ENCODE measurements around the gene RNF167.
A peak's percentile ranks its signal among the peaks of the same experiment; 100 is the strongest.

RNF167 gene

DNA sequence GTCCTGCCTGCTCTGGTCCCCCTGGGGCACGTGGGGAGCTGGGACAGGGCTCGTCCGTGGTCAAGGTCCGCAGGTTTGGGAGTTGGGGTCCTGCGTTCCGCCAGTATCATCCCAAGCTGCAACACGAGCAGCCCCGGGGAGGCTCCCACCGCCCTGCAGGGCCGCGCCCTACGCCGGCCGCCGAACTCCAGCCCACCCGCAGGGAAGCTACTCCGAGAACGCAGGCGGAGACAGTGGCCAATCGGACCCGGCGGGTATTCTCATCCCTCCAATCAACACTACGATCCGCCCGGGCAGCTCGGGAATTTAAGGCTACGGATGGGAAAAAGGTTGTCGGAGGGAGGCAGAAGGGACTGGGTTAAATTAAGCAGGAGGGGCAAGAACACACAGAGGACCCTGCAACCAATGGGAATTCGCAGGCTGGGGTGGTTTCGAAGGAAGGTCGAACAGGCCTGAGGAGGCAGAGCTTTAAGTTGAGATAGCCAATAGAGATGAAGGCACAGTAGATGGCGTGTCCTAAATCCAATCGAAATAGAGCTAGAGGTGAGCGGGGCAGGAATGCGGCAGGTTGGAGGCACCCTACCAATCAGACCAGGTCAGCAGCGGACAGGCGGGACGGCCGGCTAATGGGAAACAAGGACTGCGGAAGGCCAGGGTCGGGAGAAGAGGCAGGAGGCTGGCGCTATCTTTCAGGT, 26.9 kb downstream of the RNF167 start:
- peak; percentile 100 for DNase-seq (ENCODE audit: low read depth, low spot score)
- in situ Hi-C loops (cut with HindIII; ENCODE audit: low sequenced_read_pairs): no loop called here
- TF ChIP-seq, protein P1, sequence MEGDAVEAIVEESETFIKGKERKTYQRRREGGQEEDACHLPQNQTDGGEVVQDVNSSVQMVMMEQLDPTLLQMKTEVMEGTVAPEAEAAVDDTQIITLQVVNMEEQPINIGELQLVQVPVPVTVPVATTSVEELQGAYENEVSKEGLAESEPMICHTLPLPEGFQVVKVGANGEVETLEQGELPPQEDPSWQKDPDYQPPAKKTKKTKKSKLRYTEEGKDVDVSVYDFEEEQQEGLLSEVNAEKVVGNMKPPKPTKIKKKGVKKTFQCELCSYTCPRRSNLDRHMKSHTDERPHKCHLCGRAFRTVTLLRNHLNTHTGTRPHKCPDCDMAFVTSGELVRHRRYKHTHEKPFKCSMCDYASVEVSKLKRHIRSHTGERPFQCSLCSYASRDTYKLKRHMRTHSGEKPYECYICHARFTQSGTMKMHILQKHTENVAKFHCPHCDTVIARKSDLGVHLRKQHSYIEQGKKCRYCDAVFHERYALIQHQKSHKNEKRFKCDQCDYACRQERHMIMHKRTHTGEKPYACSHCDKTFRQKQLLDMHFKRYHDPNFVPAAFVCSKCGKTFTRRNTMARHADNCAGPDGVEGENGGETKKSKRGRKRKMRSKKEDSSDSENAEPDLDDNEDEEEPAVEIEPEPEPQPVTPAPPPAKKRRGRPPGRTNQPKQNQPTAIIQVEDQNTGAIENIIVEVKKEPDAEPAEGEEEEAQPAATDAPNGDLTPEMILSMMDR (IDR thresholded peaks at IDR 0.05; ENCODE audit: low read depth, low read length): no peak
- peak overlapping the region; percentile 65 for H3K4me3 ChIP-seq (ENCODE audit: low read depth, low read length)

DNA sequence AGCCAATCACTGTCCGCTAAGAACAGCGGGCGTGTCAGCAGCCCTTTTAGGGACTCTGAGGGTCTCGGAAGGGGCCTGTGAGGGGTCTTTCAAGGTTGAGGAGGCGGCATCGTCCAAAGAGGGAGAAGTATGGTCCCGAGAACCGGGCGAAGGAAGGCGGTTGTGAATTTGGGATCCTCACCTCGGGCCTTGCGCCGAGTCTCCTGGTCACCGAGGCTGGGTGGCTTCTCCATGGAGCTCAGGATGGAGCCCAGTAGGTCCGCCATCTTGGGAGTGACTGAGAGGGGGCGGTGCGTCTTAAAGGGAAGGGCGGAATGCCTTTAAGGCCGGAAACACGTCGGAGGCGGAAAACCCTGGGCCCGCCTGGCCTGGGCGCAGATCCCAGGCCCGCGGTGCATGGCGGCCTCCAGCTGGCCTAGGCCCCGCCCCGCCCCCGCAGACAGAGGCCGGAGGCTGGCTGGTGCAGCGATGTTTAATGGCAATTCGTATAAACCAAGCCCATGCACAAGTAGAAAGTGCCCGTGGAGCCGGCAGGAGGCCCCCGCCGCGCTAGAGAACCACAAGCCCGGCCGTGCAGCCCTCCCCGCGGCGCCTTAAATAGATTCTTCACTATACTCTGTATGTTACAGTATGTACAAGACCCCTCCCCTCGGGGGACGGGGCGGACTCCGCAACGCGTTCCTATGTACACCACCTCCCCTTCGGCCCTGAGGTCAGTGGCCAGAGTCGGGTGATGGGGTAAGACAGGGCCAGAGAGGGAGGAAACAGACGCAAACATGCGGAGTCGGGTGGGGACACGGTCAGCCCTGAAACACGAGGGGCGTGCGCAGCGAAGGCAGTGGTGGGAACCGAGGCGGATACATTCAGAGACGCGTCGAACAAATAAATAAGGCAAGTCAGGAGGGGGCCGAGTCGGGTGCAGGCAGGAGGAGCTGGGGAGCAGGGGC, 27.7 kb downstream of the RNF167 start, which contains the start of gene SPAG7:
TSS of gene SPAG7 (minus strand) at position 279 of the 947 bp plus-strand sequence. CDS start at position 266, 13 bp downstream.
- TF ChIP-seq, protein P1 (IDR thresholded peaks at IDR 0.05; ENCODE audit: low read depth, low read length): no peak
- in situ Hi-C loops (cut with HindIII; ENCODE audit: low sequenced_read_pairs): no loop called here
- H3K4me3 ChIP-seq (ENCODE audit: low read depth, low read length): peak within 1 kb of the TSS; percentile 65
- DNase-seq (ENCODE audit: low read depth, low spot score): peak; percentile 99

DNA sequence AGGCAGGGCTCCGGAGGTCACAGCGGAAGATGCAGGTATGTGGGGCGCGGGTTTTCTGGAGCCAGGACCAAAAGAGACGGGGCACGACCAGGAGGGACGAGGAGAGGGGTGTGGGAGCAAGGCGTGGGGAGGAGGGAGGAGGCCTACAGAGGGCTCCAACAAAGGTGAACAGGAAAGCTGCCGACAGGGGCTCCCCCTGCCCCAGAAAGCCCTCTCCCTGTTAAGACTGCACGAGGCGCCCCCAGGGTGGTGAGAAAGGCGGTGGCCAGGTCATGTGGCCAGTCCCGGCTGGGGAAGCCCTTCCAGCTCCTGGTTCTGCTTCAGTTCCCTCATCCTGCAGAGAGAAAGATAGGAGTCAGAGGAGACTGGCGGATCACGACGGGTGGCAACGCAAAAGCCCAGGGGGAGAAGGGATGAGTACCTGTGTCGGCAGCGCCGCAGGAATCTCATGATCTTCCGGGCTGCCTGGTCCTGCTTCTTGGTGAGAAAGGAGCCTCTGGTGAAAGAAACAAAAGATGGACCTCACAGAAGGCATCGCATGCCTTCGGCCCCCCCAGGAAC, 28.5 kb downstream of the RNF167 start:
- in situ Hi-C loops (cut with HindIII; ENCODE audit: low sequenced_read_pairs): no loop called here
- H3K4me3 ChIP-seq (ENCODE audit: low read depth, low read length): peak overlapping the region; percentile 65
- TF ChIP-seq, protein P1 (IDR thresholded peaks at IDR 0.05; ENCODE audit: low read depth, low read length): no peak
- no peak for DNase-seq (ENCODE audit: low read depth, low spot score)

DNA sequence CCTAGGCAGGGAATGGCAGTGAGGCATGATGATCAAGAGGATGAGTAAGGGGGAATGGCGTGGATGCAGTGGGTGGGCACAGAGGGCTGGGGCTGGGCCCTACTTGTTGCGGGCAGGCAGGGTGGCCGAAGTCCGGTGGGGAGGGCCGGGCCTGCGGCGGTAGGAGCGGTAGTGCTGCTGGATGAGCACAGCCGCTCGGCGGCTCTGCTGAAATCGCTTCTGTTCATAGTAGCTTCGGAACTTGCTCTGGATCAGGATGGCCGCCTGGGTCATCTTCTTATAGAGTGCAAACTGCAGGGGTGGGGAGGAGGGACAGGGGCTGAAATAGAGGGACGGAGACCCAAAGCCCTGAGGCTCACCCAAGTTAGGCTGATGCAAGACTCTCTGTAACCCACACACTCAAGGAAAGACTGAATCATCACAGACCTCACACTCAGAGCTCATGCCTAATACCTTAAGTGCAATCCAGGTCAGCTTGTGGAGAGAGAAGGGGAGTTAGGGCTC, 29.0 kb downstream of the RNF167 start:
- H3K4me3 ChIP-seq (ENCODE audit: low read depth, low read length): peak overlapping the region; percentile 65
- DNase-seq (ENCODE audit: low read depth, low spot score): peak; percentile 94
- in situ Hi-C loops (cut with HindIII; ENCODE audit: low sequenced_read_pairs): no loop called here
- TF ChIP-seq, protein P1 (IDR thresholded peaks at IDR 0.05; ENCODE audit: low read depth, low read length): no peak

DNA sequence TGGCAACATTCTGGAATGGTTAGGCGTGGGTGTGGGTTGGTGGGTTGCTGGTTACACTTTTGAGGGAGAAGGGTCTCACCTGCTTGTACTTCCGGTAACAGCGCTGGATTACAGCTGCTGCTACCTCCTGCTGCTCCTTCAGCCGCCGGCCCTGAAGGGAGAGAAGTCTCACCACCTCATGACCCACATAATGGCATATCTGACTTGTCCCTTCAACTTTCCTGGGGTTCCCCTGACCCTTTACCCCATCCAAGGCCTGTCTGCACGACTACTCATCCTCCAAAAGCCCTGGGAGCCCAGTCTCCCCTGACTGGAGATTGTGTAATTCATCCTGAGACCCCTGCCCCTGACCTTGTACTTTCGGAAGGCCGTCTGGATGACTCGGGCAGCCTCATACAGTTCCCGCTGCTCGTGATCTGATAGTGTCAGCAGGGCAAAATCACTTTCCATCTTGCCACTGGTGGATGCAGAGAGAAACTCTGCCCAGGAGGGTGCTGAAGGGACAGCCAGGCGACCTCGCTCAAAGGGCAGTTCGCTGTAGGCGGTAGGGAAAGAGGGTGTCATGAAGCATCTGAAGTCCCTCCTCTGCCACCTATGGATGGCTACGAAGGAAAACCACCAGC, 29.6 kb downstream of the RNF167 start:
- in situ Hi-C loops (cut with HindIII; ENCODE audit: low sequenced_read_pairs): no loop called here
- TF ChIP-seq, protein P1 (IDR thresholded peaks at IDR 0.05; ENCODE audit: low read depth, low read length): no peak
- H3K4me3 ChIP-seq (ENCODE audit: low read depth, low read length): peak overlapping the region; percentile 65
- DNase-seq (ENCODE audit: low read depth, low spot score): peak; percentile 40

DNA sequence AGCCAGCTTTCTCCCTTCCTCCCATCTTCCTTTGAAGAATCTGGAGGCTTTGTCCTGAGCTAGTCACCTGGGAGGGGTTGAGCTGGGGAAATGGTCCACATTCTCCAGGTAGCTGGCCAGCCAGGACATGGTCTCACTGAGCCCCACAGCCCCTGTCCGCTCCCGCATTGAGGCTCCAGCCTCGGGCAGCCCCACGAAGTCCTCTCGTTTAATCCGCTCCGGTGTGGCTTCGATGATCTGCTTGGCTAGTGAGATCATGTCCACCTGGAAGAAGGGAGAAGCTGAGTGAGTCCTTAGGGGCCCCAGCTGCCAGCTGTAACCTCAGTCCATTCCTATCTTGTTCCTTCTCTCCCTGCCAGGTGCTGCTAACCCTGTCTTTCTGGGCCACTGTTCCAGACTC, 30.2 kb downstream of the RNF167 start:
- no peak for DNase-seq (ENCODE audit: low read depth, low spot score)
- TF ChIP-seq, protein P1 (IDR thresholded peaks at IDR 0.05; ENCODE audit: low read depth, low read length): no peak
- no peak overlapping the region for H3K4me3 ChIP-seq (ENCODE audit: low read depth, low read length)
- in situ Hi-C loops (cut with HindIII; ENCODE audit: low sequenced_read_pairs): no loop called here

Data from astrocyte of the spinal cord (primary cell).